SK-N-SH (cell line): ENCODE data around the gene COL4A2.
"Not testable (repeated sequence)": the region's sequence is repeated elsewhere in the genome, so short reads cannot be mapped to it uniquely, and the experiment has no call there.

ENCODE experiments used
- EP300 ChIP-seq, 2 experiments: IDR thresholded peaks; 2 replicates each; pipeline versions ENCODE4 v1.4.0 to v1.6.1; 2012; ENCODE audit warnings: borderline replicate concordance in 1 of 2, low read depth in 1 of 2, low read length in 1 of 2
- POLR2AphosphoS5 ChIP-seq: IDR thresholded peaks from 2 replicates; pipeline ENCODE4 v1.6.1; 2012; ENCODE audit warnings: low read depth, low read length
- RAD21 ChIP-seq: IDR thresholded peaks from 2 replicates; pipeline ENCODE4 v1.6.1; 2012; ENCODE audit warnings: mild to moderate bottlenecking, low read length
- RCOR1 ChIP-seq: fragments of 150-350 bp; IDR thresholded peaks from 2 replicates; pipeline ENCODE4 v1.6.1; 2017; ENCODE audit warnings: antibody characterized with exemption, low read length
- RFX5 ChIP-seq: IDR thresholded peaks from 2 replicates; pipeline ENCODE4 v1.6.1; 2012; ENCODE audit warnings: mild to moderate bottlenecking, improper control_type of control experiment, low read length
- SIN3A ChIP-seq: IDR thresholded peaks from 2 replicates; pipeline ENCODE4 v1.6.1; 2012; ENCODE audit warnings: low read depth, mild to moderate bottlenecking, low read length, moderate library complexity, borderline replicate concordance
- SMC3 ChIP-seq: IDR thresholded peaks from 2 replicates; pipeline ENCODE4 v1.6.1; 2012; ENCODE audit warnings: low read depth, low read length, improper control_type of control experiment
- TF ChIP-seq, protein P1 (sequence below): fragments of 200-600 bp; sonication (generic); IDR thresholded peaks from 2 replicates; pipeline ENCODE4 v1.6.1; 2017; ENCODE audit warnings: antibody characterized with exemption, mild to moderate bottlenecking, moderate library complexity
- TF ChIP-seq, protein P2 (sequence below): IDR thresholded peaks from 2 replicates; pipeline ENCODE4; 2012
- TF ChIP-seq, protein P3 (sequence below): IDR thresholded peaks from 2 replicates; pipeline ENCODE4 v1.4.0; 2012; ENCODE audit warnings: low read depth, borderline replicate concordance

DNA sequence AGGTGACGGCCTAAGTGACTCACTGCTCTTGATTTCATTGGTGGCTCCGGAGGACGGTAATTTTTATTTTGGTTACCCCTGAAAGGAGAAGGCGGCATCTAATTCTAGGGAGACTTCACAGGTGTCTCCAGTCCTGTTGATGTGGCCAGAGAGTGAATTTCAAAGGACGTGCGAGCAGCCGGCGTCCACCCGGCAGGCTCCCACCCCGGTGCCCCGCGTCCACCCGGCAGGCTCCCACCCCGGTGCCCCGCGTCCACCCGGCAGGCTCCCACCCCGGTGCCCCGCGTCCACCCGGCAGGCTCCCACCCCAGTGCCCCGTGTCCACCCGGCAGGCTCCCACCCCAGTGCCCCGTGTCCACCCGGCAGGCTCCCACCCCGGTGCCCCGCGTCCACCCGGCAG, 6.2 kb downstream of the COL4A2 start:
- TF ChIP-seq SMC3; RCOR1; RFX5; SIN3A; POLR2AphosphoS5; RAD21; EP300 (IDR thresholded peaks at IDR 0.05; ENCODE audit: borderline replicate concordance in 1 of 2, low read depth in 1 of 2, low read length in 1 of 2): not testable (repeated sequence)
- TF ChIP-seq, protein P1, sequence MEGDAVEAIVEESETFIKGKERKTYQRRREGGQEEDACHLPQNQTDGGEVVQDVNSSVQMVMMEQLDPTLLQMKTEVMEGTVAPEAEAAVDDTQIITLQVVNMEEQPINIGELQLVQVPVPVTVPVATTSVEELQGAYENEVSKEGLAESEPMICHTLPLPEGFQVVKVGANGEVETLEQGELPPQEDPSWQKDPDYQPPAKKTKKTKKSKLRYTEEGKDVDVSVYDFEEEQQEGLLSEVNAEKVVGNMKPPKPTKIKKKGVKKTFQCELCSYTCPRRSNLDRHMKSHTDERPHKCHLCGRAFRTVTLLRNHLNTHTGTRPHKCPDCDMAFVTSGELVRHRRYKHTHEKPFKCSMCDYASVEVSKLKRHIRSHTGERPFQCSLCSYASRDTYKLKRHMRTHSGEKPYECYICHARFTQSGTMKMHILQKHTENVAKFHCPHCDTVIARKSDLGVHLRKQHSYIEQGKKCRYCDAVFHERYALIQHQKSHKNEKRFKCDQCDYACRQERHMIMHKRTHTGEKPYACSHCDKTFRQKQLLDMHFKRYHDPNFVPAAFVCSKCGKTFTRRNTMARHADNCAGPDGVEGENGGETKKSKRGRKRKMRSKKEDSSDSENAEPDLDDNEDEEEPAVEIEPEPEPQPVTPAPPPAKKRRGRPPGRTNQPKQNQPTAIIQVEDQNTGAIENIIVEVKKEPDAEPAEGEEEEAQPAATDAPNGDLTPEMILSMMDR: not testable (repeated sequence)
- TF ChIP-seq, protein P2, sequence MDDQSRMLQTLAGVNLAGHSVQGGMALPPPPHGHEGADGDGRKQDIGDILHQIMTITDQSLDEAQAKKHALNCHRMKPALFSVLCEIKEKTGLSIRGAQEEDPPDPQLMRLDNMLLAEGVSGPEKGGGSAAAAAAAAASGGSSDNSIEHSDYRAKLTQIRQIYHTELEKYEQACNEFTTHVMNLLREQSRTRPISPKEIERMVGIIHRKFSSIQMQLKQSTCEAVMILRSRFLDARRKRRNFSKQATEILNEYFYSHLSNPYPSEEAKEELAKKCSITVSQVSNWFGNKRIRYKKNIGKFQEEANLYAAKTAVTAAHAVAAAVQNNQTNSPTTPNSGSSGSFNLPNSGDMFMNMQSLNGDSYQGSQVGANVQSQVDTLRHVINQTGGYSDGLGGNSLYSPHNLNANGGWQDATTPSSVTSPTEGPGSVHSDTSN: not testable (repeated sequence)
- TF ChIP-seq, protein P3, sequence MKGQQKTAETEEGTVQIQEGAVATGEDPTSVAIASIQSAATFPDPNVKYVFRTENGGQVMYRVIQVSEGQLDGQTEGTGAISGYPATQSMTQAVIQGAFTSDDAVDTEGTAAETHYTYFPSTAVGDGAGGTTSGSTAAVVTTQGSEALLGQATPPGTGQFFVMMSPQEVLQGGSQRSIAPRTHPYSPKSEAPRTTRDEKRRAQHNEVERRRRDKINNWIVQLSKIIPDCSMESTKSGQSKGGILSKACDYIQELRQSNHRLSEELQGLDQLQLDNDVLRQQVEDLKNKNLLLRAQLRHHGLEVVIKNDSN: not testable (repeated sequence)
